NCI-H1092 treated with DMSO at 0.1 percent for 48 hours (cell line): ENCODE data around the gene LACRT.

Experiments
- DNase-seq: peaks from one replicate; lab custom pipeline; 2025; lab: John Stamatoyannopoulos, UW

The LACRT gene

DNA sequence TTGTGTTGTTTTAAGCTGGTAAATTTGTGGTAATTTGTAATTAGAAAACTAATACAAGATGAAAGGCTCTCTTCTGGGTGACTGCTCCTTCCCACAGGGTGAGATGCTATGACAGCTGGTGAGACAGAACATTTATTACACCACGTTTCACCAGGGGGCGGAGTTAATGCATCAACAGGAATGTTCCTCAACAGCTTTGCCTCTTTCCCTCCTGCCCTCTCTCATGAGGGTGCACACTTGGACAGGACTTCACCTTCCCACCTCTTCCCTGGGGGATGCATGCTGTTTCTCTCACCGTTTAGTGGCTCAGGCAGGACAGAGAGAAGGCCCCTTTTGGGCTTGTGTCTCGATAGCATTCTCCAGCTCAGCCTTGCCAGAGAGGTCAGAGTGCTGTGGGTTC is 32.9 kb downstream of the LACRT start:
- DNase-seq, result no peak

GRCh38 chr12:54598970-54599369 is 35.7 kb downstream of the LACRT start:
- no peak for DNase-seq

GRCh38 chr12:54596526-54596946 is 38.2 kb downstream of the LACRT start:
- DNase-seq, result peak; percentile 67

DNA sequence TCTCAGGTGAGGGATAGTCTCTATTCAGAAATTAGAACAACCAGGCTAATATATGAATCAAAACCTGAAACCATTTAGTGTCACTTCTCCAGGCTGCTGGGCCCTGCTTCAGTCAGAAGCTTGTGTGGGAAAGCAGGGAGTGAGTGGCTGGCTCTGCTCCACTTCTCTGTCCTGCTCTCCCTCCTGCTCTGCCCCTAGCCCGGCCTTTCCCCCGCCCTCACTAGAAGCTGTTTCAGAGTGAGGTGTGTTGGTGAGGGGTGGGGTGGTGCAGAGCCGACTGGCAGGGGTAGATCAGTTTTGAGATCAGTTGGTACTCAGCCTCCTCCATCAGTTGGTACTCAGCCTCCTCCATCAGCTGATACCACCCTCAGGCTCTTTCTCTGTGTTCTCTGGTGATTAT is 39.2 kb downstream of the LACRT start:
- no peak for DNase-seq

GRCh38 chr12:54593725-54594124 is 41.0 kb downstream of the LACRT start:
- no peak for DNase-seq

- DNase-seq, result no peak
Observed at GRCh38 chr12:54593135-54593534, 41.6 kb downstream of the LACRT start.

GRCh38 chr12:54592316-54592715 is 42.4 kb downstream of the LACRT start:
- peak; percentile 30 for DNase-seq

- DNase-seq, result no peak
Observed at GRCh38 chr12:54590978-54591591, 43.6 kb downstream of the LACRT start.

GRCh38 chr12:54589964-54590363 is 44.7 kb downstream of the LACRT start:
- no peak for DNase-seq

DNA sequence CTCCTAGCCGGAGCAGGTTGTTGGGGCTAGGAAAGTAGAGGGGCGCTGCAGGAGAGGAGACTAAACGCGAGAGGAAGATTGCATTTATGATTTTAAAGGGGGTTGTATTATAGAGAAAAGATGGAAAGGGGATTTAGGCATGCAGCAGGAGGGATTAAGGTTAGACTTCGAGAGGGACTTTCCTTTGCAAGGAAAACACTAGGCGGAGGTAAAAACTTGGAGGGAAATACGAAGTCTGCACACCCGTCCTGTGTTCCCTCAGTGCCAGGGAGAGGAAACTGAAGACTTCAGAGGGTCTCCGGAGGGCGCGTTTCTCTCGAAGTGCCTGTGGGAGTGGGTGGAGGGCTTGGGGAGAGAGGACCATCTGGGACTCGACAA is 45.8 kb downstream of the LACRT start:
- no peak for DNase-seq

DNA sequence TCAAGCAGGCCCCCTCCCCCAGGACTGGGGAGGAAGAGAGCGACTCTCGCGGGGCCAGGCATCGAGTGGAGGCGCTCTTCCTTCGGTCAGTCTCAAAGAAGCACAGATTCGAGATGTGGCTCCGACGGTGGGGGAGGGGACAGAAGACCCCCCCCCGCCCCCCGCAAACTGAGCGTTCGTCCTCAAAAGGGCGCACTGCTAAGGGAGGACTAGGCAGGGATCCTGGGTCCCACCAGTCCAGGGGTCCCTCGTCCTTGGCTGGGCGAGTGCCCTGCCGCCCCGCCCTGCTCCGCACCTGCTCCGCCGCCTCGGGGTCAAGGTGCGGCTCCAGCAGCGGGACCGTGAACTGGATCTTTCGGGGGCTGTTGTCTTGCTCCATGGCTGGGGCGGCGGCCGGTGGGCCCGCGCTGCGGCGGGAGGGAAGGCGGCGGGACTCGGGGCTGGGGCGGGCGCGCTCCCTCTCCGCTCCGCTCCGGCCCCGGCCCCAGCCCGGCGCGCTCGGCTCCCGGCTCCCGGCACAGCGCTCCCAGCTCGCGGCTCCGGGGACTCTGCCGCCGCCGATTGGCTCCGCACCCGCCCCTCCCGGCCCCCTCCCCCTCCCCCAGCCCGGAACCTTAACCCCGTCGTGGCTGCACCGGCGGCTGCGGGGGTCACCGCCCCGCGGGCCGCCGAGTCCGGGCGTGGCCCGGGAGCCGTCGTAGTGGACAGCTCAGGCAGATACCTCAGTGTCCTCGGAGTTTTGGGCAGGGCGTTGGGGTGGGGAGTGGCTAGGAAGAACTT is 46.4 kb downstream of the LACRT start, which contains the start of gene PPP1R1A:
TSS of gene PPP1R1A (minus strand) at position 550 of the 780 bp plus-strand sequence. CDS start at position 379, 171 bp downstream.
- no peak for DNase-seq

DNA sequence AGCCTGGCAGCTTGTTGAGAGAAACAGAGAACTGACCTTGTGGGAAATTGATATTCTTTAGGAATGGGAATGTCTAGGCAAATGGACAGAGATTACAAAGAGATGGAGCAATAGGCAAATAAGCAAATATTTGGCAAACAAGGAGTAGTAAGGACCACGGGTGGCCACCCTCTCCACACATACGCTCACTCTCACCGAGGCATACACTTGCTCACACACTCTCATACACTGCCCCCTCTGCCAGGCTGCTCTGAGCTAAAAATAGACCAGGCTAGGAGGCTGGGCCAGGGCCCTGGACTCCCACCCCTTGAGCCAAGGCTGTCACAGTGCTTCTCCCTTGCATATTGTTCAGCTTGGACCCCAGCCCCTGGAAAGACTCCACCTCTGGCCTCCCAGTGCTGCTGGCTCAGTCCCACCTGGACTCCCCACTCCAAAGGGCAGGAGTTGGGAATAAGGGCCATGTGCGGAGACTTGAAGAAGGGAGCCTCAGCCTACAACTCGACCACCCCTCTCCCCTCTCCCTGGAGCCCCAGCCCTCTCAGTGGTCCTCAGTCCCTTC is 47.3 kb downstream of the LACRT start:
- DNase-seq, result peak; percentile 23

DNA sequence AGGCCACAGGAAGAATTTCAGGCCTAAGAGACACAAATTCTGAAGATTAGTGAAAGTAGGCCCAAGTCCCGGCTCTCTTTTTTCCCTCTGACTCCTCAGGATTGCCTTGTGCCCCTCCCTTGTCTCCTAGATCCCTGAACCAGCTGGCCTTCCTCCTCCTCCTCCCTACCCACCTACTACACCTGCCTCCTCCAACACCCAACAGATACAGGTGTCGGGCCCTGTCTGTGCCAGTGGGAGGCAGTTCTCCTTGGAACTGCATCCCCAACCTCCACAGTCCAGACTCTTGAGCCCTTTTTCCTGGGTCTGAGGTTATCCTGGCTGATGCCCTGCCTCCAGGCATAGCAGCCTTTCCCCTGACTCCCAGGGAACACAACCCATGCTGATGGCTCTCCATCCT is 48.1 kb downstream of the LACRT start:
- DNase-seq, result no peak

GRCh38 chr12:54585243-54585642 is 49.5 kb downstream of the LACRT start:
- DNase-seq, result no peak

- no peak for DNase-seq
Observed at GRCh38 chr12:54584128-54584527, 50.6 kb downstream of the LACRT start.

GRCh38 chr12:54583726-54584125 is 51.0 kb downstream of the LACRT start:
- DNase-seq, result no peak

- no peak for DNase-seq
Observed at GRCh38 chr12:54581412-54581811, 53.3 kb downstream of the LACRT start.
